Measurements from ENCODE around the gene PTPRB.

DNA sequence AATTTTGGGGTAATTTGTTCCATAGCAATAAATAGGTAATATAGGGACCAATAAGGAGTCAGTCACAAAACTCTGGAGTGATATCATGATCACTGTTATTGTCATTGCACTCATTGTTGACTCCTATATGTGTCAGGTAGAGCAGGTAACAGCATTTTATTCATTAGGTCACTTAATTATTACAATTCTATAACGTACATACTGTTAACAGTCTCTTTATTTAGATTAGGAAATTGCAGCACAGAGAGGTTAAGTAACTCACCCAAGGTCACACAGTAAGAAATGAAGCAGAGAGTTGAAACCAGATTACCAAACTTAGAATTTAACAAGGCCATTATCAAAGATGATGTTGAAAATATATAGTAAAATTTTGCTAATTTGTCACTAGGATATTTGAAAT is 49.7 kb upstream of the PTPRB start:
- TF ChIP-seq, protein P1, sequence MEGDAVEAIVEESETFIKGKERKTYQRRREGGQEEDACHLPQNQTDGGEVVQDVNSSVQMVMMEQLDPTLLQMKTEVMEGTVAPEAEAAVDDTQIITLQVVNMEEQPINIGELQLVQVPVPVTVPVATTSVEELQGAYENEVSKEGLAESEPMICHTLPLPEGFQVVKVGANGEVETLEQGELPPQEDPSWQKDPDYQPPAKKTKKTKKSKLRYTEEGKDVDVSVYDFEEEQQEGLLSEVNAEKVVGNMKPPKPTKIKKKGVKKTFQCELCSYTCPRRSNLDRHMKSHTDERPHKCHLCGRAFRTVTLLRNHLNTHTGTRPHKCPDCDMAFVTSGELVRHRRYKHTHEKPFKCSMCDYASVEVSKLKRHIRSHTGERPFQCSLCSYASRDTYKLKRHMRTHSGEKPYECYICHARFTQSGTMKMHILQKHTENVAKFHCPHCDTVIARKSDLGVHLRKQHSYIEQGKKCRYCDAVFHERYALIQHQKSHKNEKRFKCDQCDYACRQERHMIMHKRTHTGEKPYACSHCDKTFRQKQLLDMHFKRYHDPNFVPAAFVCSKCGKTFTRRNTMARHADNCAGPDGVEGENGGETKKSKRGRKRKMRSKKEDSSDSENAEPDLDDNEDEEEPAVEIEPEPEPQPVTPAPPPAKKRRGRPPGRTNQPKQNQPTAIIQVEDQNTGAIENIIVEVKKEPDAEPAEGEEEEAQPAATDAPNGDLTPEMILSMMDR (IDR thresholded peaks at IDR 0.05), result no peak
- no peak for TF ChIP-seq POLR2AphosphoS5 (IDR thresholded peaks at IDR 0.05; ENCODE audit: low read depth, low read length)

Data from Panc1 (cell line).